GM21619 (cell line): ENCODE measurements around the gene DHX34.

ENCODE experiments used
- ATAC-seq: cut with Tn5 transposase; IDR thresholded peaks from one replicate; pipeline ENCODE4 v1.9.1; 2021; ENCODE audit not compliant: unreplicated experiment

DHX34 gene

DNA sequence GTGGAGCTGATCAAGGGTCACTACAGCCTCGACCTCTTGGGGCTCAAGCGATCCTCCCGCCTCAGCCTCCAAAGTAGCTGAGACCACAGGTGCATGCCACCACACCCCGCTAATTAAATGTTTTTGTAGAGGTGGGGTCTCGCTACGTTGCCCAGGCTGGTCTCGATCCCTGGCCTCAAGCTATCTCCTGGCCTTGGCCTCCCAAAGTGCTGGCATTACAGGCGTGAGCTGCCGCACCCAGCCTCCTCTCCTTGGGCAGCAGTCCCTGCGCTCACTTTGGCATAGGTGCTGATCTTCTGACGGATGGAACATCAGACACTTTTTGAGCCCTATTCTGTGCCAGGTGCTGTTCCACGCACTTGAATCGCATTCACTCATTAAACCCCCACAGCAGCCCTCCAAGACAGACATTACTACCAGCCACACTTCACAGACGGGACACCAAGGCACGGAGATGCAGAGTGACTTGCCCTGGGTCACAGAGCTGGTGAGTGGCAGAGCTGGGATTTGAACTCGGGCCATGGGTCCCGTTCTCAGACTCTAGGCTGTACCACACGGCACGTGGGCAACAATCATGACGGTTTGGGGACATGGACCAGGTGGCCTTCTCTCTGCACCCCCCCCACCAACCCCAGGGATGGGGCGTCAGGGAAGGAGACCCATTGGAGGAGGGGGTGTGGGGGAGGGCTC lies 67.0 kb downstream of the DHX34 start:
- ATAC-seq, result no peak

DNA sequence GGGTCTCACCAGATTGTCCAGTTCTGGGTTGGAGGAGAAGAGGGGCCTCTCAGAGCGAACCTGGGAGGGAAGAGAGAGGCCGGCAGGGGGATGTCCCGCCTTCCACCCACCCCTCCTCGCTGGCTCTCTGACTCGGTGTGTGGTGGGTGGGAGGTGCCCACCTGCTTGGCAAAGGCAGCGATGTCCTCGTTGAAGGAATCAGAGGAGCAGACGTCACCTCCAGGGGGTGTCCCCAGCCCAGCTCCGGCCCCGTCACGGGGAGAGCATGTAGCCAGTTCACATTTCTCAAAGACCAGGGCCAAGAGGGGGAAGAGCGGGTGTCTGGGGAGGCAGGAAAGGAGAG lies 67.5 kb downstream of the DHX34 start:
- no peak for ATAC-seq

DNA sequence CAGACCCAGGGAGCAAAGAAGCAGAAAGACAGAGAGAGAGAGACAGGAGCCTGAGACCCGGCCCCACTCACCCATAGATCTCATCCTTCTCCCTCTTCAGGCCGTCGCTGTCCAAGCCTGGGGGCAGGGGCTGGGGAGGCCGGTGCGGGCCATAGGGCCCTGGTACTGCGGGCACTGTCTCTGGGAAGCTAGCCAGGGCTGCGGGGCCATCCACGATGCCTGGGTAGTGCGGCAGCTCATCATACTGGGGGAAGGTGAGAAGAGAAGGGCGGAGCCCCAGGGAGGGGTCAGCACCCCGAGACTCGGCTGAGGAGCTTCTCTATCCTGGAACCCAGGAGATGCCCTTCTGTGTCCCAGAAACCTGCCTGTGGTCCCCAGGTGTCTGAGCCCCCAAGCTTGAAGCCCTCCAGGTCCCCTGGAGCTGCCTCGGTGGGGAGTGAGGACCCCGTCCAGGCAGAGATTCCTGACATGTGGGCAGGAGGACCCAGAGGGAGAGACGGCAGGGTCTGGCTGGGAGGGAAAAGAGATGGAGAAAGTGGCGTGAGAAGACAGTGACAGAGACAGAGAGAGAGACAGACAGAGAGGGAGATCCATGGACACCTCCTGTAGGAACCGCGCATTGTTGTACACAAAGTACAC lies 68.1 kb downstream of the DHX34 start:
- ATAC-seq, result no peak

DNA sequence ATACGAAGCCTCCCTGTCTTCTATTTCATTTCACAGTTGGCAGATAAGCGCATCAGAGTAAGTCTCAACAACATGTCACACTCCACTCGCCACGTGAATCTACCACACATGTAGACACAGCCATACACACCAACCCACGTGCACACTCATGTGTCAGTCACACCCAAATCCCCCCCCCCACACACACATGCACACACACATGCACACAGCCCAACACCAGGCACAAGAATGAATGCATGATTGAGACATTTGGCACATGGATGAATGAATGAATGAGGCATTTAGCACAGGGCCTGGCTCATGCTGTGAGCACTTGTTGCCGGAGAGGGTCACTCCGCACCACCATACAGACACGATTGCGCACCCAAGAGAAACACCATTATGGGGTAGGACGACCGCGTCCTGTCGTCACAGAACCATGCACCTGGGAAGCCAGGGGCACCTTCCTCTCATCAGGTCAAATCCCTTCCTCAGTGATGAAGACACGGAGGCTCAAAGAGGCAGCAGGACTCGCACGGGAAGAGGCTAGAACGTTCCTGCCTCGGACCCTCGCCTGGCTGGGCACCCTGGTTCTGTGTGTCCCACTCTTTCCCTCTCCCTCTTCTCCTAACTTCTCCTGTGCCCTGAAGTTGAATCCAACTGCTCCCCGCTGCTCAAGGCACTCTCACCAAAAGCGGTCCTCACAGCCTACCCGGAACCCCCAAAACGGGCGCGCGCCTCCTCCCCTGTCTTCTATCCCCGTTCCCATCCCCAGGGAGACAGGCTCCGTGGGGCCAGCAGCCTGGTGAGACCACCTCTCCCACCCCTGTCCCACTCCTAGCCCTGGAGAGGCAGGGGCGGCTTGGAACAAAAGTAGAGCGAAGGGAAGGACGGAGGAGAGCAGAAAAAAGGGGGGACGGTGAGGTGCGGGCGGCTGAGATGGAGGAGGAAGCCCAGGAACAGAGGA lies 68.9 kb downstream of the DHX34 start:
- ATAC-seq, result no peak

DNA sequence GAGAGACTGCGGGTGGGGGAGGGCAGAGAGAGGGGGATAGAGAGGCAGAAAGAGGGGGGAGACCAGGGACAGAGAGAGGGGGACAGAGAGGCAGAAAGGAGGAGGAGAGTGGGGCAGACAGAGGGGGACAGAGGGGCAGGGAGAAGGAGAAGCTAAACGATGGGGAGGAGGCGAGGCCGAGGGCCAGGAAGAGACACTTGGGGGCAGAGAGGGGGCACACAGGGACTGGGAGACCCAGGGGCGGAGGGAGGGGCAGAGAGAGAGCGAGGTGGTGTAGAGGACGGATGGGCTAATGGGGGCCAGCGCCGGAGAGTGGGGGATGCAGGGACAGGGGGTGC lies 69.5 kb downstream of the DHX34 start:
- ATAC-seq, result no peak

DNA sequence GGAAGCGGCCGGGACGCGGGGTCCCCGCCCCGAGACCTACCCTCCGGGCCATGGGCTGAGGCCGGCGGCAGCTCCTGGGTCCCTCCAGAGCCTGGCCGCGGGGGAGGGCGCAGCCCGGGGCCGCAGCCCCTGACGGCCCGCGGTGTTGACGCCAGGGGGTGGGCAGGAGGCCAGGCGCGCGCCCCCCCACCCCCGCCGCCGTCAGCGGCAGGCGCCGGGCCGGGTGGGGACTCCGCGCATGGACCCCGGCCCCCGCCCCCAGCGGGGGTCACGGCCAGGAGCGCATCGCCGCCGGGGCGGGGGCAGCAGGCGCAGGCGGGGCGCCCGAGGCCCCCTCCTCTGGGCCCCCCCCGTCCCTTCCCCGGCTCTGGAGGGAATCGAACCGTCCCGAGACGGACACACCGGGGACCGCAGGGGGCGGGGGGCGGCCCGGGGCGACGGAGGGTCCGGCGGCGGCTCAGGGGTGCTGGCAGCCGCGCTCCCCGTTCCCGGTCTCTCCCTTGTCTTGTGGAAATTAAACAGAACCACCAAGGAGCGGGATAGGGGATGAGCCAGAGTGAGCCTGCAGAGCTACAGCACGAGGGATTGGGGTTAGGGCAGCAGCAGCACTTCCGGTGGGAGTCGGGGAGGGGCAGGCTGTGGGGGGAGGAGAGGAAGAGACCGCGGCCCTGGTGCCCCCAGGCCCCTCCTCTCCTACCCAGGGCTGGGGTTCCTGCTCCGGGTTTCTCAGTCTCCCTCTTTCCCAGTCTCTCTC lies 70.1 kb downstream of the DHX34 start, which contains the start of gene MEIS3:
TSS of gene MEIS3 (minus strand) at position 498 of the 754 bp plus-strand sequence. CDS start at position 52, 446 bp downstream.
- no peak for ATAC-seq

DNA sequence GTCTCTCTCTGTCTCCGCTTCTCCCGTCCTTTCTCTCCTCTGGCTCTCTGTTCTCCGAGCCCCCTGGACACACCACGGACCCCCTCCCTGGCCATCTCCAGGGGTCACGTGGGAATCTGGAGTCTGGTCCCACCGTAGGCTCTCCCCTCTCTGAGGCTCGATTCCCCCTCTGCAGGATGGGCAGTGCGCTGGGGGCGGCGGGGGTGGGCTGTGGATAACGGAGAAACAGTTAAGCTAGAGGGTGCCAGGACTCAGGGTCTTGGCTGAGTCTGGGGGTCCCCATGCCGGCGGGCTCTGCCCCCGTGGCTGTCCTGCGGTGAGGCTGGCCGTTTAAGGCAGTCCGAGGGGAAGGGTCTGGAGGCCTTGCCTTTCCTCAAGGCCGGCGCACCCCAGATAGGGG lies 70.7 kb downstream of the DHX34 start:
- no peak for ATAC-seq

DNA sequence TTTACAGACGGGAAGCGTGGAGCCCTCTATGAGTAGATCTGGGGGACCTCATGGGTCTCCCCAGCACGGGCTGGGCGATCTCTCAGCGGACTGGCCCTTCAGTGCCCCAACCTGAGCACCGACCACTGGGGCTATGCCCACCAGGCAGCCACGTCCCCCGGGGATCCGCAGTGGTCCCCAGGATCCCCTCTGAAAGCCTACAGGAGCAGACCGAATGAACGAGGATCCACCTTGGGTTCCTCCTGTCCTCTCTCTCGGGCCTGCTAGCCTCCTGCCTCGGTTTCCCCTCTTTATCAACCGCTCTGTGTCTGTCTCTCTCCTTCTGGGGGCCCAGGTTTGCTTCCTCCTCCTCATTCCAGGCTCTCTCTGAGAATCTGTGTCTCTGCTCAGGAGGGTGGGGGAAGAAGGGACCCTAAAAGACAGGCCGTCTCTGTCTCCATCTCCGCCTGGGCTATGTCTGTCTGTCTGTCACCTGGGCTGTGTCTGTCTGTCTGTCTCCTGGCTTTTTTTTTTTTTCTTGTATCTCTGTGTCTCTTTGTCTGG lies 72.2 kb downstream of the DHX34 start:
- no peak for ATAC-seq

DNA sequence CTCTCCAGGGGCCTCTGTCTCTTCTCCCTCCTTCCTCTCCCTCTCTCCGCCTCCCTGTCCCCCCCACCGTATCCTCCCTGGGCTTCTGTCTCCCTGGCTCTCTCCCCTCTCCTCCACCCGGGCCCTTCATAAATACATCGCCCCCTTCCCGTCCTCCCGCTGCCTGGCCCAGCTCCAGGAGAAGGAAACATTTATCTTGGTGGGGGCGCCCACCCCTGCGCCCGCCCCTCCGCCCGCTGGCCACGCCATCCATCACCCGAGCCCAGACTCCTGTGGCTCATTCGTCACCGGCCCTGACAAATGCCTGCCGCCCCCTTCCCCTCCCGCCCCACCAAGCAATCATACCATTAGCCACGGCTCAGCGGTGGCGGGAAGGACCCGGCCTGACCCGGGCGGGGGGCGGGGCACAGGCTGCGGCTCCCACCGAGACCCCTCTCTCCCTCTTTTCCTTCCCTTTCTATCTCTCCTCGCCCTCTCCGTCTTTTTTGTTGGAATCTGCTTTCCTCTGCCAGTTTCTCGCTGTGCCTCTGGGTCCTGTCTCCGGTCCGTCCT lies 72.8 kb downstream of the DHX34 start:
- ATAC-seq, result no peak

DNA sequence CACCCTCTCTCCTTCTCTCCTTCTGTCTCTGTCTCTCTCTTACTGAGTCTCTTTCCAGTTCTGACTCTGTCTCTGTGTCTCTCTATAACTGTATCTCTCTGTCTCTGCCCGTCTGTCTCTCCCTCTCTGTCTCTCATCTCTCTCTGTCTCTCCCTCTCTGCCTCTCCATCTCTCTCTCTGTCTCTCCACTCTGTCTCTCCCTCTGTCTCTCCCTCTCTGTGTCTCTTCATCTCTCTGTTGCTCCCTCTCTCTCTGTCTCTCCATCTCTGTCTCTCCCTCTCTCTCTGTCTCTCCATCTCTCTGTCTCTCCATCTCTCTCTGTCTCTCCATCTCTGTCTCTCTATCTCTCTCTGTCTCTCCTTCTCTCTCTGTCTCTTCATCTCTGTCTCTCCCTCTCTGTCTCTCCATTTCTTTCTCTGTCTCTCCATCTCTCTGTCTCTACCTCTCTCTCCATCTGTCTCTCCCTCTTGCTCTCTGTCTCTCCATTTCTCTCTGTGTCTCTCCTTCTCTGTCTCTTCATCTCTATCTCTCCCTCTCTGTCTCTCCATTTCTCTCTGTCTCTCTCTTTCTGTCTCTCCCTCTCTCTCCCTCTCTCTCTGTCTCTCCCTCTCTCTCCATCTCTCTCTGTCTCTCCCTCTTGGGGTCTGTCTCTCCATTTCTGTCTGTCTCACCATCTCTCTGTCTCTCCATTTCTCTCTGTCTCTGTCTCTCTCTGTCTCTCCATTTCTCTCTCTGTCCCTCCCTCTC lies 73.5 kb downstream of the DHX34 start:
- ATAC-seq, result no peak

DNA sequence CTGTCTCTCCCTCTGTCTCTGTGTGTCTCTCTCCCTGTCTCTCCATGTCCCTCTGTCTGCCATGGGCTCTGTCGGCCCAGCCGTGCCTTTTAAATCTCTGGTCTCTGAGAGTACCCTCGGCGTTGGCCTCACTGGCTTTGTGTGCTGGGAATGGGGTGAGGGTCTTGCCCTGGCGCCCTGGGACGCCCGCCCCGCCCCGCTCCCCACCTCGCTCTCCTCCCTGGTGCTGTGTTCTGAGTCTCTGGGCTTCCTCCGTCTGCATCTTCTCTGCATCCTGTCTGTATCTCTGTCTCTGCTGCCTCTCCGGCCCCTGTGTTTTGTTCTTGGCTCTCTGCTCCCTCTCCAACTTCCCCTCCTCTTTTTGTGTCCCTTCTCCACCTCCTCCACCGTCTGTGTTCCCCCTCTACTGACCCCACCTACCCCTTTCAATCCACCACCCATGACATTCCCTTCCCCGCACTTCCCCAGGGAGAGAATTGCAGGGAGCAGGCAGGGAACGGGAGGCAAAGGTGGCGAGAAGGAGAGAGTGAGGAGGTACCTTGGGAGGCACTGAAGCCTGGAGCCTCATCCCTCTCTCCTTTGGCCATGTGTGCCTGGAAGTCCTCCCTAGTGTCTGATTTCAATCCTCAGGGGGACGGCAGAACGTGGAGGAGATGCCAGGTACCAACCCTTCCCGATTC lies 74.2 kb downstream of the DHX34 start:
- no peak for ATAC-seq

DNA sequence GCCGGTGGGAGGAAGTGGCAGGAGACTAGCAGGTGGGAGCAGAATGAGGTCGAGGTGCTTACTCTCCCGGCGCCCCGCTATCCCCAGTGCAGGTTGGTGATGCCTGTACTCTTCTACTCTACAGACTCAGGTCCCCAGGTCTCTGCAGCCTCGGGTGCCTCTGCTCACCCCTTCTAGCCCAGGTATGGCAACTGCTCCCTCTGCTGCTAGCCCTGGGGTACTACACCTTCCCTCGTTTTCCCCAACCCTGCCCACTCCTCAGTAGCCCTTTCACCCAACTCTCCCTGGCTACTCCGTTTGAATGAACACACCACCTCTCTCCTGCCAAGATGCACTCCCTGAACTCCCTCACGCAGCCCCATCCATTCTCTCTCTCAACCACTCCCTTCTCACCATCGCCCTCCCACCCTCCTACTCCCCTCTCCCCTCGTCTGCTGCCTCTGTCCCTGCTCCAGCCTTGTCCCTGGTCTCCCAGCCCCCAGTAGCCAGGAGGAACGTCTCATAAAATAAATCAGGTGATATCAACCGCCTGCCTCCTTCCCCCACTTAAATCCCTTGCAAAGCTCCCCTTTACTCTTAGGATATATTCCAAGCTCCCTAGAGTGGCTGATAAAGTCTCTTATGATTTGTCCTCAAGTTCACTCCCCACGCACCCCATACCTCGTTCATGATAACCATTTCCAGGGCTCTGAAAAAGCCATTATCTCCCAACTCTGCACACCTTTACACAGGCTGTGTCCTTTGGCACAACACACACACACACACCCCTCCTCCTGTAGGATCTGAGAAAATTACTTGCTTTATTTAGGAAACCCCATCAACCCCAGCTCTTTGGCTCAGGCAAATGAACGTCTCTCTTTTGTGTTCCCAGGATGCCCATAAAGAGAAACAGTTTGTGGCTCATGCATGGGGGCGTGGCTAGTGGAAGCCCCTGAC lies 78.4 kb downstream of the DHX34 start:
- ATAC-seq, result no peak

DNA sequence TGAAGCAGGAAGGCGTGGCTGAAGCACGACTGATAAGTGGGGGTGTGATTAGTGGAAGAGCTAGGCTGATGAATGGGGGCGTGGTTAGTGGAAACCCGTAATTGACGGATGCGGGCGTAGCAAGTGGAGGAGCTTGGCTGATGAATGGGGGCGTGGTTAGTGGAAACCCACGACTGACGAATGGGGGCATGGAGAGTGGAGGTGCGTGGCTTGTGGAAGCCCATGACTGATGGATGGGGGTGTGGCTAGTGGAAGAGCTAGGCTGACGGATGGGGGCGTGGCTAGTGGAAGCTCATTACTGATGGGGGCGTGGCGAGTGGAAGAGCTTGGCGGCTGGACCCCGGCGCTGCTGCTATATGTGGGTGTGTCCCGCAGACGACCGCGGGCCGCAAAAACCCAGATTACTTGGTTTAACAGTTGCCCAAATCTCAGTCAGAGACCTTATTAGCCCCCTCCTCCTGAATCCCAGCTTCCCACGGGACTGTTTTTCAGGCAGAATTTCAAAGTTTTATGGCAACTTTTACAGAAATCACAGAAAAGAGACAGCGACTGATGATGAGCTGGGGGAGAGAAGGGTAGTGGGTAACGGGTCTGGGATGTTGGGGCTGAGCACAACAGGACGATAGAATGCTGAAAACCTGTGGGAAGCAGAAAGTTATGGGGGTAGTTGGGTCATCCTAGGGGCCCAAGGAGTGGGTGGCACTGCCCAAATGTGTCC lies 79.2 kb downstream of the DHX34 start:
- ATAC-seq, result peak; percentile 50

DNA sequence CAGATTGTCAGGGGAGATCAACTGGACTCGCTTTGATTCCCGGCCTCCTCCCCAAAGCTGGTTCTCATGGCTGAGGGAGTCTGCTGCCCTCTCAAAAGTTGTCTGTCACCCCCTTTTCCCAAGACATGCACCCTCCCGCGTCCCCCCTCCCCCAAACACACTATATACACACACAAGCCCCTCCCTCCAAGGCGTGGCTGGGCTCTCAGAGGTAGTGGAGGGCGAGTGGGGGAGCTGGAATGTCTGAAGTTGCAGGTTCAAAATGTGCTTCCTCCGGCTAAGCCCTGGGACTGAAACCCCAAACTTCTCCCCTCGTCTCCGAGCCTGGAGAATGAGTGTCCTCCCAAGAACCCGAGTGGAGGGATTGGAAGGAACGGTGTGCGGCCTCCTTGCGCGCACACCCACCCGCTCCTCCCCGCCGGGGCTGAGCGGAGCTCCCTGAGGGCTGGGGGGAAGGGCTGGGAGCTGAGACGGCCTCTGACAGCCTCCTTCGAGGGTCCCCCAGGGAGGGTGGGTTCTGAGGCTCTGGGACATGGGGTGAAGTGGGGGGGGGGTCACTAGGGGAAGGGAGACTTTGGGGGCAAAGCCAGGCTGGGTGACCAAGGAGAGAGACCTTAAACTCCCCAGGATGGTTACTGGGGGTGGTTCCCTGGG lies 80.2 kb downstream of the DHX34 start:
- ATAC-seq, result no peak

DNA sequence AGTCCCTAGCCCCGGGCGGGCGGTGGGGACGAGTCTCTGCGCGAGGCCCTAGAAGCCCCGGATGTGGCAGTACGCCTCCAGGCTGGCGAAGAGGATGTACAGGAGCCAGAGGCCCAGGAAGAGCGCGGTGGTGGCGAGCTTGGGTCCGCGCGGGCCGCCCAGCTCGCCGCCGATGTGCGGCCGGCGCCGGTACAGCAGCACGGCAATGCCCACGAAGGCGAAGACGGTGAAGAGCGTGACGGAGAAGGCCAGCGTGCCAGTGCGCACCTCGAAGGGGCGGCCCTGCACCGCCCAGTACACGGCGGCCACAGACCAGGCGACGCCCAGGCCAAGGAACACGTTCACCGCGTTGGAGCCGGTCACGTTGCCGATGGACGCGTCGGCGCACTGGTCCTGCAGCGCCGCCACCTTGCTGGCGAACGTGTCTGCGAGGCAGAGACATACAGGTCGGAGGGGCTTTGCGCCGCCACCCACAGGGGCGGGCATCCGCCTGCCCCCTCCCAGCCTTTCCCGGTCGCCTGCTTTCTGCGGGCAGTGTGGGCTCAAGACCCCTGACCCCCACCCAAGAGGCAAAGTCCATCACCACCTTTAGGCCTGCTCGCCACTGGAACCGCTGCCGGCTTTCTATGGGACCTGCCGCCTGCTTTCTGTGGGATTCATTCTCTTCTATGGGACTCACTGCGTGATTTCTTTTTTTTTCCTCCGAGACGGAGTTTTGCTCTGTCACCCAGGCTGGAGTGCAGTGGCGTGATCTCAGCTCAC lies 81.1 kb downstream of the DHX34 start:
- ATAC-seq, result no peak

DNA sequence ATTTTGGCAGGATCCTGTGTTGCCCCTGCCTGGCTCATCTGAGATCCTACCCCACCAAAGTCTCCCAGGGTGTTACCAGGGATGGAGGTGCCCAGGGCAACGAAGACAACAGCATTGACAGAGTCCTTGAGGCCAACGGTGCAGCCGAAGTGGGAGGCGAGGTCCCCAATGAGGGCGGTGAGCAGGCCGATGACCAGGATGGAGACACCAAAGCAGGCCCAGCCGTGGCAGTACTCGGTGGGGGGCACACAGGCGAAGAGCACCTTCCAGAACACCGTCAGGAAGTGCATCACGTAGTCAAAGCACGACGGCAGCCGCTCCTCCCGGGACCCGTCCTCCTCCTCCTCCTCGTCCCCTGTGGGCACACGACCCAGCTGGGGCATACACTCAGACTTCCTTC lies 83.0 kb downstream of the DHX34 start:
- no peak for ATAC-seq
